MM.1S (cell line): ENCODE data around the gene BORCS8.

Experiments used
- DNase-seq: peaks from one replicate; pipeline ENCODE4 v3.0.0-alpha.2; 2015
- H2AFZ ChIP-seq: fragments of 300-600 bp; sonication (generic); 2 replicates; pipeline ENCODE4 v1.6.0; 2016; ENCODE audit warnings: antibody characterized with exemption, low read length
- H3F3A ChIP-seq: fragments of 300-600 bp; sonication (generic); 2 replicates; pipeline ENCODE4 v1.6.1; 2016; ENCODE audit warnings: mild to moderate bottlenecking, antibody characterized with exemption, low read length, moderate library complexity, mixed read lengths; ENCODE audit not compliant: insufficient read depth
- H3K27ac ChIP-seq: fragments of 300-600 bp; sonication (generic); 2 replicates; pipeline ENCODE4 v1.5.1; 2016; ENCODE audit warnings: mild to moderate bottlenecking, low read length
- H3K27me3 ChIP-seq: fragments of 300-600 bp; sonication (generic); replicated peaks from 2 replicates; pipeline ENCODE4 v1.6.0; 2016; ENCODE audit warnings: low read length; ENCODE audit not compliant: insufficient read depth
- H3K36me3 ChIP-seq: fragments of 300-600 bp; sonication (generic); replicated peaks from 2 replicates; pipeline ENCODE4 v1.6.1; 2016; ENCODE audit warnings: mild to moderate bottlenecking, low read length, mixed read lengths; ENCODE audit not compliant: insufficient read depth
- H3K4me1 ChIP-seq: fragments of 300-600 bp; sonication (generic); 2 replicates; pipeline ENCODE4 v1.6.1; 2016; ENCODE audit warnings: low read length, mixed read lengths
- H3K4me2 ChIP-seq: fragments of 300-600 bp; sonication (generic); 2 replicates; pipeline ENCODE4 v1.6.0; 2016; ENCODE audit warnings: low read depth, low read length
- H3K4me3 ChIP-seq: fragments of 300-600 bp; sonication (generic); 2 replicates; pipeline ENCODE4 v1.5.1; 2016; ENCODE audit warnings: low read length, mixed read lengths
- H3K79me2 ChIP-seq: fragments of 300-600 bp; sonication (generic); 2 replicates; pipeline ENCODE4 v1.6.1; 2016; ENCODE audit warnings: mixed run types, low read length, mixed read lengths
- H3K9ac ChIP-seq: fragments of 300-600 bp; sonication (generic); 2 replicates; pipeline ENCODE4 v1.6.1; 2016; ENCODE audit warnings: low read length, mixed read lengths
- H3K9me2 ChIP-seq: fragments of 300-600 bp; sonication (generic); replicated peaks from 2 replicates; pipeline ENCODE4 v1.6.1; 2016; ENCODE audit warnings: mild to moderate bottlenecking, low read length, mixed read lengths; ENCODE audit not compliant: insufficient read depth
- H3K9me3 ChIP-seq: fragments of 300-600 bp; sonication (generic); replicated peaks from 2 replicates; pipeline ENCODE4 v1.6.1; 2016; ENCODE audit warnings: mild to moderate bottlenecking, low read length, mixed read lengths; ENCODE audit not compliant: insufficient read depth
- H4K20me1 ChIP-seq: fragments of 300-600 bp; sonication (generic); 2 replicates; pipeline ENCODE4 v1.6.1; 2016; ENCODE audit warnings: mild to moderate bottlenecking, low read length, moderate library complexity, mixed read lengths; ENCODE audit not compliant: insufficient read depth
- EZH2 ChIP-seq: fragments of 300-600 bp; sonication (generic); optimal IDR thresholded peaks from 2 replicates; pipeline ENCODE3; 2017; ENCODE audit warnings: low read depth, mild to moderate bottlenecking, antibody characterized with exemption, low read length, mixed read lengths
- EZH2phosphoT487 ChIP-seq: fragments of 300-600 bp; sonication (generic); IDR thresholded peaks from 2 replicates; pipeline ENCODE4 v1.6.1; 2018; ENCODE audit warnings: antibody characterized with exemption, low read length
- TF ChIP-seq, protein P1 (sequence below): fragments of 300-600 bp; sonication (generic); IDR thresholded peaks from 2 replicates; pipeline ENCODE4 v1.5.1; 2016; ENCODE audit warnings: antibody characterized with exemption, low read length, mixed read lengths

Gene BORCS8

DNA sequence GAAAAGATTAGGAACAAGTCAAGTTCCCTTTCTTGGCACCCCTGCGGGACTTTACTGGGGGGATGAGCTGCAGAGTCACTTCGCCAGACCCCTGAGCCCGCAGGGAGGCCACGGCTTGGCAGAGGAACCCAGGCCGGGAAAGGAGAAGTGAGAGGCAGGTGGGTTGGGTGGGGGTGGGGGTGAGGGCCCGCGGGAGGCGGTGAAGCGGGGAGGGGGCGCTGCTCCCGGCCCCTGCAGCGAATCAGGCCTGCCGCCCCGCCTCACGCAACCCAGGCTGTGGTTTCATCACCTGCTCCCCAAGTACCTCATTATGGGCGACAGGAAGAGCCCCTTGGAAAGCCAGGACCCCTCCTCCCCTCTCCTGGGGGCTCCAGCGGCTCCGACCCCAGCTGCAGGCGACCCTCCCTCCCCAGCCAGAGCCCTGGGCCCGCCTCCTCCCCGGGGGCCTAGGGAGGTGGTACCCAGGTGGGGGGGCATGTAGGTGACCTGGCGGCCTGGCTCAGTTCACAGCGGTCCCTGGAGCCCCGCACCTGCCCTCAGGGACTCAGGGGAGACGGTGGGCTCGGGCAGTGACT, 31.4 kb downstream of the BORCS8 start:
- Histone ChIP-seq H3K9ac (no peak overlapping the region), H3K79me2 (no peaks in the 10 kb centered on the region), H3K27ac (no peak overlapping the region), H3K9me2 (no peaks in the 10 kb centered on the region), H2AFZ (no peak overlapping the region), H3K9me3 (no peaks in the 10 kb centered on the region), H3K27me3 (no peaks in the 10 kb centered on the region), H4K20me1 (no peaks in the 10 kb centered on the region), H3K4me1 (no peaks in the 10 kb centered on the region), H3K4me3 (no peak overlapping the region), H3K4me2 (no peak overlapping the region), H3F3A (no peaks in the 10 kb centered on the region), H3K36me3 (no peaks in the 10 kb centered on the region)
- no peak for DNase-seq
- no peak for TF ChIP-seq EZH2phosphoT487
- TF ChIP-seq, protein P1, sequence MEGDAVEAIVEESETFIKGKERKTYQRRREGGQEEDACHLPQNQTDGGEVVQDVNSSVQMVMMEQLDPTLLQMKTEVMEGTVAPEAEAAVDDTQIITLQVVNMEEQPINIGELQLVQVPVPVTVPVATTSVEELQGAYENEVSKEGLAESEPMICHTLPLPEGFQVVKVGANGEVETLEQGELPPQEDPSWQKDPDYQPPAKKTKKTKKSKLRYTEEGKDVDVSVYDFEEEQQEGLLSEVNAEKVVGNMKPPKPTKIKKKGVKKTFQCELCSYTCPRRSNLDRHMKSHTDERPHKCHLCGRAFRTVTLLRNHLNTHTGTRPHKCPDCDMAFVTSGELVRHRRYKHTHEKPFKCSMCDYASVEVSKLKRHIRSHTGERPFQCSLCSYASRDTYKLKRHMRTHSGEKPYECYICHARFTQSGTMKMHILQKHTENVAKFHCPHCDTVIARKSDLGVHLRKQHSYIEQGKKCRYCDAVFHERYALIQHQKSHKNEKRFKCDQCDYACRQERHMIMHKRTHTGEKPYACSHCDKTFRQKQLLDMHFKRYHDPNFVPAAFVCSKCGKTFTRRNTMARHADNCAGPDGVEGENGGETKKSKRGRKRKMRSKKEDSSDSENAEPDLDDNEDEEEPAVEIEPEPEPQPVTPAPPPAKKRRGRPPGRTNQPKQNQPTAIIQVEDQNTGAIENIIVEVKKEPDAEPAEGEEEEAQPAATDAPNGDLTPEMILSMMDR, result no peak
- TF ChIP-seq EZH2, result no peak

- Histone ChIP-seq H3K9ac (no peak overlapping the region), H3K27ac (no peak overlapping the region), H3F3A (no peaks in the 10 kb centered on the region), H3K4me3 (no peak overlapping the region), H3K9me3 (no peaks in the 10 kb centered on the region), H4K20me1 (no peaks in the 10 kb centered on the region), H3K4me2 (no peak overlapping the region), H3K4me1 (no peaks in the 10 kb centered on the region), H3K9me2 (no peaks in the 10 kb centered on the region), H3K27me3 (no peaks in the 10 kb centered on the region), H3K79me2 (no peaks in the 10 kb centered on the region), H2AFZ (no peak overlapping the region), H3K36me3 (no peaks in the 10 kb centered on the region)
- no peak for DNase-seq
- TF ChIP-seq EZH2 (no peak), EZH2phosphoT487 (no peak)
- TF ChIP-seq, protein P1, result no peak
These were observed 32.4 kb downstream of the BORCS8 start for GRCh38 chr19:19159534-19159933.

DNA sequence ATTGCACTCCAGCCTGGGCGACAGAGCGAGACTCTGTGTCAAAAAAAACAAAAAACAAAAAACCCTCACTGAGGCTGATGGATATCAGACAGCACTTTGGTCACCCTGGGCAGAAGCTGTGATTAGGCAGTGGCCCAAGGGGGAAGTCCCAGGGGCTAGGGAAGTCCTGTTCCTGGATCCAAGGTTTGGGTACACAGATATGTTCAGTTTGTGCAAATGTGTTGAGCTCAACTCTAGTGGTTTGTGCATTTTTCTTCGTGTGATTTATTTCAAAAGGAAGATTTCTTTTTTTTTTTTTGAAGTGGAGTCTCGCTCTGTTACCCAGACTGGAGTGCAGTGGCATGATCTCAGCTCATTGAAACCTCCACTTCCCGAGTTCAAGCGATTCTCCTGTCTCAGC, 34.1 kb downstream of the BORCS8 start:
- Histone ChIP-seq H3K27me3 (no peaks in the 10 kb centered on the region), H3K36me3 (no peaks in the 10 kb centered on the region), H3K4me3 (no peak overlapping the region), H2AFZ (no peak overlapping the region), H4K20me1 (no peaks in the 10 kb centered on the region), H3K4me2 (no peak overlapping the region), H3K9me3 (no peaks in the 10 kb centered on the region), H3K9ac (no peak overlapping the region), H3K79me2 (no peaks in the 10 kb centered on the region), H3F3A (no peaks in the 10 kb centered on the region), H3K9me2 (no peaks in the 10 kb centered on the region), H3K4me1 (no peaks in the 10 kb centered on the region), H3K27ac (no peak overlapping the region)
- no peak for DNase-seq
- TF ChIP-seq, protein P1, result no peak
- TF ChIP-seq EZH2 (no peak), EZH2phosphoT487 (no peak)
